ENCODE measurements around the gene XXYLT1.
"Not testable (repeated sequence)": the region's sequence is repeated elsewhere in the genome, so short reads cannot be mapped to it uniquely, and the experiment has no call there.

Gene XXYLT1

DNA sequence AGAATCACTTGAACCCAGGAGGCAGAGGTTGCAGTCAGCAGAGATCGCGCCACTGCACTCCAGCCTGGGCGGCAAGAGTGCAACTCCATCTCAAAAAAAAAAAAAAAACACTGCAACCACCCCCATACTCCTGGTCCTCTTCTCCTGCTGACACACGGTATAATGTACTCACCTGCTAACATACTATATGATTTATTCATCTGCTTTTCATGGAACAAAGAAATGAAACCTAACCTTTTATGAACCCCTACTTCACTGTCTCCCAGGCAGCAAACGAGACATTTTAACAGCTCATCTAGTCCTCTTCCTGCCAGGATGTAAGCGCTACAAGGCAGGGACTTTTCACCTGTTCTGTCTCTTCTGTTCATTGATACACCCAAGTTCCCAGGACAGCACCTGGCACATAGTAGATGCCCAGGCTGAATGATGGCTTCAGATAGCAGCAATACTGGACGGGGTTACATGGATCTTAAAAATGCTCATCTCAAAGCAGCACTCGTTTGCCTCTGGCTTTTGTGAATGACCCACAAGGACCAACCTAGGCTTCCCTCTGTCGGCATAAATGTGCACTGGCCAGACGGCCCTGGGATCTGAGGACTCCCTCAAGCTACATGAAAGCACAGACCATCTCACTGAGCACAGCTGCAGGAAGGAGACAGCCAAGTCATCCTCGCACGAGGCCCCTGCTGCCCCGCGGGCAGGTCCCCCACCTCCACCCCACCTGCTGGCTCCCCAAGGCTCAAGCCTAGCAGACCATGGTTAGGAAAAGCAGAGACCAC is 20.3 kb downstream of the XXYLT1 start:
- no peak for DNase-seq (ENCODE audit: low read depth in 3 of 3)

DNA sequence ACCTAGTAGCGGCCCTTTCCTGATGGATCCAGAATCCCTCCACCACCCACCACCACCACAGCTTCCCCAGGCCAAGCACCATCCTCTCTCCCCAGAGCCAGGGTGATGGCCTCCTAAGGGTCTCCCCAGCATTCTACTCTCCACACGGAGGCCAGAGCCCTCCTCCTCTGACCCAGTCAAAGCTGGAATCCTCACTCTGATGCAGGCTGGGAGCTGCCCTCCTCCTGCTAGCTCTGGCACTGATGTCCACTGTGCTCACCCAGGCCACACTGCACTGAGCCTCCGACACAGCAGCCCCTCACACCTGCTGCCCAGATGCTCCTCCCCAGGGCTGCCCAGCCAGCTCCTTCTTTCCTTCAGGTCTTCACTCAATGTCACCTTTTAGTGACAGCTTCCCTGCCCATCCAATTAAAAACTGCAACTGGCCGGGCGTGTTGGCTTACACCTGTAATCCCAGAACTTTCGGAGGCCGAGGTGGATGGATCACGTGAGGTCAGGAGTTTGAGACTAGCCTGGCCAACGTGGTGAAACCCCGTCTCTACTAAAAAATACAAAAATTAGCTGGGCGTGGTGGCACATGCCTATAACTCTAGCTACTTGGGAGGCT is 21.0 kb downstream of the XXYLT1 start:
- no peak for DNase-seq (ENCODE audit: low read depth in 3 of 3)

DNA sequence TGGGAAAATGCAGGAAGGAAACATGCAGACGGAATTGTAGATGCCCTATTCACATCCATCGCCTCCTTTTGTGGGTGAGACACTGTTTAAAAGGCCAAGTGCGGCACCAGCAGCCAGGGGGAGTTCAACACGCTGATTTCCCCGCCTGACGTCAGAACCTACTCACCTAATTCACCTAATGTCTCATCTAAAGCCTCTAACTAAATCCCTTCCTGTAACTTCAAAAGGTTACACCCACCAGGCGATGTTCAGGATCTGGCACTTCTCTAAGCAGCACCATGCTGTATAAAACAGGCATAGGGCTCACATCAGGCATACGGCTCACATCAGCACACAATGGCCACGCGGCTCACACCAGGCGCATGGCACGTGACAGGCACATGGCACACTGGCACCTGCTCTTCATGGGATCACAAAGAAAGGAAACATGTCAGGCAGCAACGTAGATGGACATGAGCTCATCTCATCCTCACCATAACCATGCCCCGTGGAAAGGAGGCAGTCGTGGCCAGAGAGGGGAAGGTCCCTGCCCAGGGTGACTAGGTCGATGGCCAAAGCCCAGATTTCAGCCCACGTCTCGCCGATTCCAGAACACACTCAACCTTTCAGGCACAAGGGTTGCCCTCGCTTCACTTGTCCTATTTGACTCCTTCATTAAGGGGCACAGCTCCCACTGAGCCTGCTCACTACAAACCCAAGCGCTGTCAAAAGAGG is 21.7 kb downstream of the XXYLT1 start:
- no peak for DNase-seq (ENCODE audit: low read depth in 3 of 3)

DNA sequence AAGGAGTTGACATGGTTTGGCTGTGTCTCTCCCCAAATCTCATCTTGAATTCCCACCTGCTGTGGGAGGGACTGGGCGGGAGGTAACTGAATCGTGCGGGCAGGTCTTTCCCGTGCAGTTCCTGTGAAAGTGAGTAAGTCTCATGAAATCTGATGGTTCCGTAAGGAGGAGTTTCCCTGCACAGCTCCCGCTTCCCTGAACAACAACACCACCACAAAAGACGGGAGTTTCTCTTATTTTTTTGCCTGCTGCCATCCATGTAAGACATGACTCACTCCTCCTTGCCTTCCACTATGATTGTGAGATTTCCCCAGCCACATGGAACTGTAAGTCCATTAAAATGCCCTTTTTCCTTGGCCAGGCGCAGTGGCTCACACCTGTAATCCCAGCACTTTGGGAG is 22.7 kb downstream of the XXYLT1 start:
- no peak for DNase-seq (ENCODE audit: low read depth in 3 of 3)

DNA sequence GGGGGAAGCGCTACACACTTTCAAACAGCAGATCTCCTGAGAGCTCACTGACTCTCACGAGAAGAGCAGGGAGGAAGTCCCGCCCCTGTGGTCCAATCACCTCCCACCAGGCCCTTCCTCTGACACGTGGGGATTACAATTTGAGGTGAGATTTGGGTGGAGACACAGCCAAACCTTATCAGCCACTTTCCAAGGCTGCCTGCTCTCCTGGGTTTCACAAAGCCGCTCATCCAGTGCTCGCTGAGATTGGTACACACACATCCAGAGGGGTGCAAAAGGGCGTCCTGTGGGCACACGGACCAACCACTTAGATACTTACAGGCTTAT is 23.1 kb downstream of the XXYLT1 start:
- DNase-seq (ENCODE audit: low read depth in 3 of 3), result no peak

DNA sequence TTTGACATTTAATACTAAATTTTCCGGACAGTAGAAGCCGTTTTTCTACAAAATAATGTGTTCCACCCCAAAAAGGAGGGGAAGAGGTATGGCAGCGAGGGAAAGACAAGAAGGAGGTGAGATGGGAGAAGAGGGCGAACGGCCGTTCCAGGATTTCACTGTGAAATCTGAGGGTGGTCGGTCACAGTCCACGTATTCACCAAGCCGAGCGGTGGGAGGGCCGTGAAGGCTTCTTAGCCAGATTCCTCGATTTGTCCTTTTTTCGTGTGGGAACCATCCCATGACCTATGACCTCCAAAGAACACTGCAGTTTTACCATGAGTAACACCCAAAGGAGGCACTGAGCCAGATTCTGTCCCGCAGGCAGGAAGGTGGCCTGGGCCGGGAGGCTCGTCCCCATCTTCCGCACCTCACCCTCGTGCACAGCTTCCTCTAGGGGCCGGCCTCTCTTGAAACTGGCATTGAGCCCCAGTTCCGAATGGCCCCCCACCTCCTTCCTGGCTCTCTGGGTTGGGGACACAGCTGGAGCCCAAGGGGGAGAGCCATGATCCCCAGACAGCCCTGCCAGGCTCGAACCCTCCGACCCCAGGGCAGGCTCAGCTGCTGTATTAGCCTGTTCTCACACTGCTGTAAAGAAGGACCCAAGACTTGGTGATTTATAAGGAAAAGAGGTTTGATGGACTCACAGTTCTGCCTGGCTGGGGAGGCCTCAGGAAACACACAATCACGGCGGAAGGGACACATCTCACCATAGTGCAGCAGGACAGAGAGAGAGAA is 23.7 kb downstream of the XXYLT1 start:
- no peak for DNase-seq (ENCODE audit: low read depth in 3 of 3)

DNA sequence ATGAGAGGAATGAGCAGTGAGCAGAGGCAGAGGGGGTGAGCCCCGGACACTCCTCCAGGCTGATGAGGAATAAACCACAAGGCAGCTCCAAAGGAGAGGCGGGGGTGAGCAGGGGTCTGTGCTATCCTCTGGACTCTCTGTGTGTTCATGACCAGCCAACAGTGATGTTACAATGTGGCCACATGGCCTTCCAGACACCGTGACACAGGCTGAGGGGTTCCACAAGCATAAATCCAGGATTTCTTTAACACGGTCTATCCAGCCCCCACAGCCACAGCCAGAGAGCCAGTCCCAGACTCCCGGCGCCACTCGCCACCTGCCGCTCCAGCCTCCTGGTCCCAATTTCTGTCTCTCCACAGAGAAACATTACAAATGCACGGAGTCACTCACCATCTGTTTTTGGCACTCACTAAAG is 24.4 kb downstream of the XXYLT1 start:
- DNase-seq (ENCODE audit: low read depth in 3 of 3), result no peak

DNA sequence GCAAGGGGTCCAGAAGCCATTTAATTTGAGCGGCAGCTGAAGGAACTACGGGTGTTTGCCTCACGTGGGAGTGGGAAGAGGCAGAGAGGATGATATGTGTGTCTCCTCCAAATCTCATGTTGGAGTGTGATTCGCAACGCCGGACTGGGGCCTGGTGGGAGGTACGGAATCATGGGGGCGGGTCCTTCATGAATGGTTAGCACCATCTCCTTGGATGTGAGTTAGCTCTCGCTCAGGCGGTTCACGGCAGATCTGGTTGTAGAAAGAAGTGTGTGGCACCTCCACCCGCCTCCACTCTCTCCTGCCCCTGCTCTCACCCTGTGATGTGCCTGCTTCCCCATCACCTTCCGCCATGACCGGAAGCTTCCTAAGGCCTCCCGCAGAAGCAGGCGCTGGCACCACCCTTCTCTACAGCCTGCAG is 25.4 kb downstream of the XXYLT1 start:
- DNase-seq (ENCODE audit: low read depth in 3 of 3), result no peak

DNA sequence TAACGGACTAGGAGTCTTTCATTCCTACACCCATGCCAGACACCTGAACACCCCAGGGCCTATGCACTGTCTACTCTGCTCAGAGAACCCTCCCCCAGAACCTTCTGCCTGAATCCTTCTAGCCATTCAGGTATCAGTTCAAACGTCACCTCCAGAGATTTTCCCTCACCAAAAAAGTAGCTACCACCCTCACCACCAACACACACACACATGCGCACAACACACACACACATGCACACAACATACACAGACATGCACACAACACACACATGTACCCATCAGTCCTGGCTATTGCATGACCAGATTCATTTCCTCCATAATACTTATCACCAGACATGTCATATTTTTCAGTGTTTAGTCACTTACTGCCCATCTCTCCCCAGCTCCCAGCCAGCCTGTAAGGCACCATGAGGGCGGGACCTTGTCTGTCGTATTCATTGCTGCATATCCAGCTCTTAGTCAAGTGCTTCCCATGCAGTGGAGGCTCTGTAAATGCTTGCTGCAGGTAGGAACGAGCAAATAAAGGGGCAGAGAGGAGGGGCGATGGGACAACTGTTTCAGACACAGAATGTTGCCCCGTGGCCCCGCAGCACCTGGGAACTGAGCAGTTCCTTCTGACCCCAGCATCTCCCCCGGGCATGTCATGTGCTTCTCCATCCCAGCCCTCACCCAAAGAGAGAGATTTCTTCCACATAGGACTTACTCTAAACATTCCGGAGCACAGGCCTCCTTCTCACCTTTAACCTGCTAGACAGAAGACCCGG is 29.2 kb downstream of the XXYLT1 start:
- no peak for DNase-seq (ENCODE audit: low read depth in 3 of 3)

DNA sequence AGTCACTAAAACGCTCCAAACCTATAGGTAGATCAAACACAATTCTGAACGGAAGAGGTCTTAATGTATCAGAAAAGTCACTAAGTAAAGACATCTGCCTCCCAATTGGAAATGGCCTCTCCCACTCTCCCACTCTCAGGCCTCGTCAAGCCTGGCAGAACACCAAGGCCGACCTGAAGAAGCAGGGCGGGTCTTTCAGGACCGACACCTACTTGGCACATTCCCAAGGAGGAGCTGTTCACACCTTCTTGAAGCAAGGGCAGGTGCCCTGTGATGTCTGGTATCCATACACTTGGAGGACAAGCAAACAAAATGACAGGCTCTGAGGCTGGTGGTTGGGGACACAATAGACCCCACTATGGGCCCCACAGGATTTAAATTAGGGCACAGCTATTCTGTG is 30.0 kb downstream of the XXYLT1 start:
- DNase-seq (ENCODE audit: low read depth in 3 of 3), result no peak

DNA sequence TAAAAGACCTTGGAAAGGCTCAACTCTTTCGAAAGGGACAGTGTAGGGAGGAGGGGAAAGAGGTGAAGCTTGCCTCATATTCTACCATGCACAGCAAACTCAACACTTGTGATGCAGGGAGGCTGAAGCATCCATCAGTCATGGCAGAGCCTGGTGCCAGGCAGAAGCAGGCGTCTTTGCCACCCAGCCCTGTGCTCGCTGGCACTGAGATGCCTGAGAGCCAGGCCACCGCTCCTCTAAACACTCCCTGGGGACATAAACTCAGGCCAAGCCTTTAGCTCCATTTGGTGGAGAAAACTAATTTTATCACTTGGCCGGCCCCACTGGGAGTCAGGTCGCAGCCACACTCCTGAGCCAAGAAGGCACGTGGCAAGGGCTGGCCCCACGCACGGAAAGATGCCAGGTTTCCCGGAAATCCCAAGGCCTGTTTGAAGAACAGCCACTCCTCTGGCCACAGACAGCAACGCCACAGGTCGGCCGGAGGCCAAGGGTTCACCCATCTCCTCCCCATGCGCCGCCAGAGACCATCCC is 30.7 kb downstream of the XXYLT1 start:
- DNase-seq (ENCODE audit: low read depth in 3 of 3), result no peak

DNA sequence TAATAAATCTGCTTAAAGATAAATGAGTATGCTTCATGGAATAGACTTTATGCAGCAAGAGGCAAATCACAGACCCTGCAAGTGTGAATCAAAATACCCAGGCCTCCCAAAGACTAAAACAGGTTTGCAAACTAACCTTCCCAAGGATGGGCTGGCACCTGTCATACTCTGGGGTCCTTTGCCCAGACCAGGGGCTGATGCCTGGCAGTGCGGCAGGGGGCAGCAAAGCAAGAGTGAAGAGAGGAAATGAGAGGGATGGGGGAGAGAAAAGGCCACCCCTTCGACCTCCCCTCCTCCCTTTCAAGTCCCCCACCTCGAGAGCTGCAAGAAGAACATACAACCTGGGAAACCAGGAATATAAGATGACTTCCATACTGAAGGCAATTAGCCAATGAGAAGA is 31.8 kb downstream of the XXYLT1 start:
- DNase-seq (ENCODE audit: low read depth in 3 of 3), result no peak

DNA sequence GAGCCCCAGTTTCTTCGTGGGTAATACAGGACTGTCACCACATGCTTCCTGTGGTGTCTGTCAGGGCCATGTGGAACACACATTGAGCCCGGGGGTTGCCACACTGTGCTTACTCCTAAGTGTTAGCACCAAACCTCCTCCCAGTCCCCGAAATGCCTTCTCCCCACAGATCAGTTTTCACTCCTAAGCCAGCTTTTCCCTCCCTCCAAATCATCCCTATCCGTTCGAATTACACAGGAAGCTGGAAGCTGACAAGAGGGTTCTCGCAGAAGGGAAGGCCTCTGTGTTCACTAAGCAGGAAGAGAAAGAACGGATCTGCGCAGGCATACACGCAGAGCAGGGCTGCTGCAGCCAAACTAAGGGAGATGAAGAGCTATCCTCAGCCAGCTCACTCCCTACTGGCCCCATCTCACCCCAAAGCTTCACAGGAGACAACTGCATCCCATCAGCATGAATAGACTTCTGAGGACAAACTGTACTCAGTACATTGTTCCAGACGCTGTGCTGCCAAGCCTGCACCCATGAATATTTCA is 32.3 kb downstream of the XXYLT1 start:
- DNase-seq (ENCODE audit: low read depth in 3 of 3), result no peak

DNA sequence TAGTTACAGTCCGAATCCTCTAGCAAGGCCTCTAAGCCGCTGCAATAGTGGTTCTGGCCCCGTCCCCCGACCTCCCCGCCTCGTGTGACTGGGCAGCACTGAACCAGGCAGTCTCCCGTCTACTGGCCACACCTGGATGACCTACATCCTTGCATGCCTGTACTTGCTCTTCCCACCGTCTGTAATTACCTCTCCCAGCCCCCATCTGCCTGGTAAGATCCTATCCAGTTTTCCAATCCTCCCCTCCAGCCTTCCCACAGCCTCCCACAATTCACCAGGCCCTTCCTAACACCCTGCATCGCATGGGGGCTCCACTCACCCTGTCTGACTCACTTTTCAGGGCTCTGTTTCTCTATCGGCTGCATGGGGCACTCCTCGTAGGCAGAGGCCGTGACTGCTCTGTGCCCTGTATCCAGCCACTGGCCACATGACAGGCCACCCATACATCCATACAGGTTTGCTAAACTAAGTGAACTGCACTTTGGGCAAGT is 32.8 kb downstream of the XXYLT1 start:
- DNase-seq (ENCODE audit: low read depth in 3 of 3), result no peak

DNA sequence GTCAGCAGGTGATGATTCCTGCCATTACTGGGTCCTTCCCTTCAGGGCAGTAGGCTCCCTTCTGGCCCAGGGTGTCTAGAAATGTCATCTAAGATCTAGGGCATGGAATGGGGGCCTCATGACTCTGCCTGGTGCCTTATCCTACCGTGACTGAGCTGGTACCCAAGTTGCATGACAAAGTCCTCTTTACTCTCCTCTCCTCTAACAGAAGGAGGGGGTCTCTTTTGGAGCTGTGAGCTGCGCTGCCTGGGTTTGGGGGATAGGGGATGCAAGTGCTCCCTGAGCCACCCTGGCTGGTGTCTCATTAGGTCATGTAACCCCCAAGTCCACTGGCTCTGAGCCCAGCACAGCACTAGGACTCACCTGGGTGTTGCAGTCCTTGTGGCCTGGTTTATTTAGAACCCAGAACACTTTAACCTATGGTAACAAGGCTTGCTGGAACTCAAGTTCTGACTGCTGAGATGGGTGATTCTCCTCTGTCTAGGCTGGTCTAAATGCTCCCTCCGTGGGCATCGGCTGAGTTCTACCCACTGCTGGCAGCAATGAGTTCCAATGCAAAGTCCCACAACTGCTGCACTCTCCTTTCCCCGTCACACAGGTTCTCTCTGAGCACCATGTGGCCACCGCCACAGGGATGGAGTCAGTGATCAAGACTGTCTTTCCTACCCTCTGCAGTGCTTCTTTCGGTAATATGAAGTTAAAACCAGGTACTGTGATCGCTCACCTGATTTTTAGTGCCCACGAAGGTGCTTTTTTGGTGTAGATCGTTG is 34.0 kb downstream of the XXYLT1 start:
- no peak for DNase-seq (ENCODE audit: low read depth in 3 of 3)

DNA sequence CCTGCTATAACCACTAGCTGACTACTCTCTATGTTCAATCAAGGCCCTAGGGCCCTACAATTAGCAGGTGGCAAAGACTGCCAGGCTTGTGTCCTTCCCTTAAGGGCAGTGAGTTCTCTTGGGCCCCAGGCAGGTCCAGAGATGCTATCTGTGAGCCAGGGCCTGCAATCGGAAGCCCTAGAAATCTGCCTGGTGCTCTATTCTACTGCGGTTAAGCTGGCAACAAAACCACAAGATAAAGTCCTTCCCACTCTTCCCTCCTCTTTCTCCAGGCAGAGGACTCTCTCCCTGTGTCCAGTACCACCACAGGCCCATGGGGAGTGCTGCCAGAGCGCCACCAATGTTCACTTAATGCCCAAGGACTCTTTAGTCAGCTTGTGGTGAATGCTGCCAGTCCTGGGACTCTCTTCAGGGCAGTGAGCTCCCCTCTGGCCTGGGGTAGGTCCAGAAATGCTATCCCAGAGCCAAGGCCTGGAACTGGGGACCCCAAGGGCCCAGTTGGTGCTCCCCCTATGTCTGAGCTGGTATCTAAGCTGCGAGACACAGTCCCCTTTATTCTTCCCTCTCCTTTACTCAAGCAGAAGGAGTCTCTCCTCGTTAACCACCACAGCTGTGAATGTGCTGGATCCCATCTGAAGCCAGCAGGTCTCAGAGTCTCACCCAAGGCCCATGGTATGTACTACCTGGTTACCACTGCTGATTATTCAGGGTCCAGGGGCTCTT is 34.7 kb downstream of the XXYLT1 start:
- DNase-seq (ENCODE audit: low read depth in 3 of 3), result no peak

DNA sequence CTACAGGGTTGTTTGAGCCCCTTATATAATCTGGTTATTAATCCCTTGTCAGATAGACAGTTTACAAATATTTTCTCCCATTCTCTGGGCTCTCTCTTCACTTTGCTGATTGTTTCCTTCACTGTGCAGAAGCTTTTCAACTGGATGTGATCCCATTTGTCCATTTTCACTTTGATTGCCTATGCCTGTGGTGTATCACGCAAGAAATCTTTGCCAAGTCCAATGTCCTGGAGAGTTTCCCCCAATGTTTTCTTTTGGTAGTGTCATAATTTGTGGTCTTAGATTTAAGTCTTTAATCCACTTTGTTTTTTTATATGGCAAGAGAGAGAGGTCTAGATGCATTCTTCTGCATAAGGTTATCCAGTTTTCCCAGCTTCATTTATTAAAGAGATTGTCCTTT is 40.7 kb downstream of the XXYLT1 start:
- no peak for DNase-seq (ENCODE audit: low read depth in 3 of 3)

DNA sequence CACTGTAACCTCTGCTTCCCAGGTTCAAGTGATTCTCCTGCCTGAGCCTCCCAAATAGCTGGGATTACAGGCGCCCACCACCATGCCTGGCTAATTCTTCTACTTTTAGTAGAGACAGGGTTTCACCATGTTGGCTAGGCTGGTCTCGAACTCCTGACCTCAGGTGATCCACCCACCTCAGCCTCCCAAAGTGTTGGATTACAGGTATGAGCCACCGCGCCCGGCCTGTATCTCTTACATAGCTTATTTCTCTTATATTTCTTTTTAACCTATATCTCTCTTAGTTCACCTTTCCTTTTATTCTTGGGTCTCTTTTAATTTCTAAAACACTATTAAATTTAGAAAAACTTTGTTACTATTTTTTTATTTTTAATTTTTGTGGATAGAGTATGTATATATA is 42.1 kb downstream of the XXYLT1 start:
- DNase-seq (ENCODE audit: low read depth in 3 of 3), result not testable (repeated sequence)

DNA sequence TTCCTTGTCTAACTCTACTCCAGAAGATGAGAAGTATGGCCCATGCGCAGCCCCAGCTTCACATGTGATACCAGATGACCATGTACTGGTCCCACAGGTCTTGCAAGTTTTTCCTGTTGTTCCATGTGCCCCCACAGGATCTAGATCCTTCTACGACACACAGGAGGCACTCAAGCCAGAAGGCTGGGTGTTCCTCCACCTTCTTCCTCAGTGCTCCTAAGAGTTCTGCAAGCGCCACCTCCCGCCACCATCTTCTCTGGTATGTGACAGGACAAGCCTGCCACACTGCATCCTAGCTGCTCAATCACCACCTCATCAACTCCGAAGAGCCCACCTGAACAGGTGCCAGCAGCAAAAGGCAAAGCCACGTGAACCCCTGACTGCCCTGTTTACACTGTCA is 43.1 kb downstream of the XXYLT1 start:
- no peak for DNase-seq (ENCODE audit: low read depth in 3 of 3)

Measured in stimulated activated CD4-positive, alpha-beta T cell treated with anti-CD3 and anti-CD28 coated beads, TNF-alpha, amount 100 ng/mL, for 24 hours (primary cell).